HuH-7 (cell line): ENCODE data around the gene RAC3.

Experiments
- DNase-seq: peaks from one replicate; pipeline ENCODE4 v3.0.0; 2011; ENCODE audit warnings: low spot score

Gene RAC3

GRCh38 chr17:82056729-82057621 lies 25.5 kb downstream of the RAC3 start:
- no peak for DNase-seq

GRCh38 chr17:82058230-82058854 lies 26.9 kb downstream of the RAC3 start:
- no peak for DNase-seq

GRCh38 chr17:82058855-82059249 lies 27.4 kb downstream of the RAC3 start:
- DNase-seq: no peak

GRCh38 chr17:82059272-82060000 lies 28.0 kb downstream of the RAC3 start:
- no peak for DNase-seq

GRCh38 chr17:82060001-82060380 lies 28.5 kb downstream of the RAC3 start:
- DNase-seq: no peak

GRCh38 chr17:82060614-82061013 lies 29.1 kb downstream of the RAC3 start:
- DNase-seq: no peak

- no peak for DNase-seq
Observed at GRCh38 chr17:82061047-82061925, 29.8 kb downstream of the RAC3 start.

- no peak for DNase-seq
Observed at GRCh38 chr17:82062076-82062983, 30.9 kb downstream of the RAC3 start.

- no peak for DNase-seq
Observed at GRCh38 chr17:82062984-82063368, 31.5 kb downstream of the RAC3 start.

GRCh38 chr17:82063424-82064415 lies 32.2 kb downstream of the RAC3 start:
- no peak for DNase-seq

- no peak for DNase-seq
Observed at GRCh38 chr17:82064433-82065192, 33.1 kb downstream of the RAC3 start.

- DNase-seq: no peak
Observed at GRCh38 chr17:82065193-82065637, 33.7 kb downstream of the RAC3 start.

- DNase-seq: peak; percentile 75
Observed at GRCh38 chr17:82065638-82066303, 34.3 kb downstream of the RAC3 start, which contains the start of gene DUS1L. Gene DUS1L, minus strand, starts transcription at chr17:82065804. Its CDS starts 745 bp downstream, at chr17:82065059.

- no peak for DNase-seq
Observed at GRCh38 chr17:82070611-82071010, 39.1 kb downstream of the RAC3 start.

GRCh38 chr17:82072827-82073226 lies 41.3 kb downstream of the RAC3 start:
- no peak for DNase-seq

- no peak for DNase-seq
Observed at GRCh38 chr17:82073446-82073845, 42.0 kb downstream of the RAC3 start.

GRCh38 chr17:82076018-82076784 lies 44.7 kb downstream of the RAC3 start:
- no peak for DNase-seq
